ENCODE measurements around the gene GABRG3.

GABRG3 gene

GRCh38 chr15:27495963-27496459 is 525.0 kb downstream of the GABRG3 start:
- no peak for TF ChIP-seq CTCF (IDR thresholded peaks at IDR 0.05; ENCODE audit: extremely low read depth, insufficient read depth, missing control alignments)
- in situ Hi-C loops (cut with MboI; ENCODE audit: low pct_unique_long_range_greater_than_20kb, low sequenced_read_pairs, unreplicated experiment) = no loop called here
- DNase-seq (ENCODE audit: low spot score) = no peak

GRCh38 chr15:27498700-27499099 is 527.7 kb downstream of the GABRG3 start:
- TF ChIP-seq CTCF (IDR thresholded peaks at IDR 0.05; ENCODE audit: extremely low read depth, insufficient read depth, missing control alignments) = no peak
- no peak for DNase-seq (ENCODE audit: low spot score)
- in situ Hi-C loops (cut with MboI; ENCODE audit: low pct_unique_long_range_greater_than_20kb, low sequenced_read_pairs, unreplicated experiment) = no loop called here

- TF ChIP-seq CTCF (IDR thresholded peaks at IDR 0.05; ENCODE audit: extremely low read depth, insufficient read depth, missing control alignments) = no peak
- in situ Hi-C loops (cut with MboI; ENCODE audit: low pct_unique_long_range_greater_than_20kb, low sequenced_read_pairs, unreplicated experiment) = no loop called here
- no peak for DNase-seq (ENCODE audit: low spot score)
Measured at GRCh38 chr15:27499191-27499590, 528.2 kb downstream of the GABRG3 start.

- no peak for TF ChIP-seq CTCF (IDR thresholded peaks at IDR 0.05; ENCODE audit: extremely low read depth, insufficient read depth, missing control alignments)
- no peak for DNase-seq (ENCODE audit: low spot score)
- in situ Hi-C loops (cut with MboI; ENCODE audit: low pct_unique_long_range_greater_than_20kb, low sequenced_read_pairs, unreplicated experiment) = no loop called here
Measured at GRCh38 chr15:27499719-27500118, 528.7 kb downstream of the GABRG3 start.

- in situ Hi-C loops (cut with MboI; ENCODE audit: low pct_unique_long_range_greater_than_20kb, low sequenced_read_pairs, unreplicated experiment) = no loop called here
- no peak for DNase-seq (ENCODE audit: low spot score)
- no peak for TF ChIP-seq CTCF (IDR thresholded peaks at IDR 0.05; ENCODE audit: extremely low read depth, insufficient read depth, missing control alignments)
Measured at GRCh38 chr15:27500206-27500605, 529.2 kb downstream of the GABRG3 start.

GRCh38 chr15:27506752-27507151 is 535.8 kb downstream of the GABRG3 start:
- no peak for DNase-seq (ENCODE audit: low spot score)
- in situ Hi-C loops (cut with MboI; ENCODE audit: low pct_unique_long_range_greater_than_20kb, low sequenced_read_pairs, unreplicated experiment) = no loop called here
- no peak for TF ChIP-seq CTCF (IDR thresholded peaks at IDR 0.05; ENCODE audit: extremely low read depth, insufficient read depth, missing control alignments)

GRCh38 chr15:27509014-27509413 is 538.0 kb downstream of the GABRG3 start:
- TF ChIP-seq CTCF (IDR thresholded peaks at IDR 0.05; ENCODE audit: extremely low read depth, insufficient read depth, missing control alignments) = no peak
- in situ Hi-C loops (cut with MboI; ENCODE audit: low pct_unique_long_range_greater_than_20kb, low sequenced_read_pairs, unreplicated experiment) = no loop called here
- DNase-seq (ENCODE audit: low spot score) = no peak
